Stimulated activated CD8-positive, alpha-beta memory T cell treated with anti-CD3 and anti-CD28 coated beads, Interleukin-4, amount 100 ng/mL, for 24 hours (primary cell): Measurements from ENCODE around the gene ZNHIT2.

Source experiments
- DNase-seq: peaks from one replicate; pipeline ENCODE4 v3.0.0-alpha.2; 2020; ENCODE audit warnings: low read depth

Gene ZNHIT2

GRCh38 chr11:65071907-65072630, 45.4 kb downstream of the ZNHIT2 start:
- DNase-seq: no peak

- no peak for DNase-seq
These were observed 48.3 kb downstream of the ZNHIT2 start for GRCh38 chr11:65069217-65069616.

GRCh38 chr11:65067446-65067845, 50.1 kb downstream of the ZNHIT2 start:
- DNase-seq: no peak

- DNase-seq: no peak
These were observed 50.7 kb downstream of the ZNHIT2 start for GRCh38 chr11:65066805-65067291.
